ENCODE results near the gene SMDT1.

DNA sequence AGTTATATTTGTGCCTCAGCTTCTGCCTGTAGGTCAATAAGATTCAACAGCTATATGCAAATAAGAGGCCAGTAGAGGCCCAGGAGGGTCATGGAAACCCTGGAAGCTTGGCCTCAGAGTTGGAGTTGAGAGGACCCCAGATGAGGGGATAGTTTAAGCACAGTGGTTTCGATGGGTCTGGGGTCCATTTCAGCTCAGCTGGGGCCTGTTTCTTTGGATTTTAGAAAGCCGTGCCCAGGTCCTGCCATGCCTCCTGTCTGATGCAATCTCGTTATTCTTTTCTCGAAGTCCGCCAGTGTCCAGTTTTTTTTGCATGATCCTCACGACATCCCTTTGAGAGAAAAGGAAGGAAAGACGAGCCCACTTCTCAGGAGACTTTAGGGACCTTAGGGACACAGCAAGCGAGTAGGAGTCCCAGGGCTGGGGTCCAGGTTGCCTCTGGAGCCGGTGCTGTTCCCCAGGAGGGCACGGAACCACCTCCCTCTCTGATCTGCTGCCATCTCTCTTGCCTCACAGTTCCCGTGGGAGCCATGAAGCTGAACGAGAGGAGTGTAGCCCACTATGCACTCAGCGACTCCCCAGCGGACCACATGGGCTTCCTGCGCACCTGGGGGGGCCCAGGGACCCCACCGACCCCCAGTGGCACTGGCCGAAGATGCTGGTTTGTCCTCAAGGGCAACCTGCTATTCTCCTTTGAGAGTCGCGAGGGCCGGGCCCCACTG is 2.6 kb upstream of the SMDT1 start:
- TF ChIP-seq, protein P1, sequence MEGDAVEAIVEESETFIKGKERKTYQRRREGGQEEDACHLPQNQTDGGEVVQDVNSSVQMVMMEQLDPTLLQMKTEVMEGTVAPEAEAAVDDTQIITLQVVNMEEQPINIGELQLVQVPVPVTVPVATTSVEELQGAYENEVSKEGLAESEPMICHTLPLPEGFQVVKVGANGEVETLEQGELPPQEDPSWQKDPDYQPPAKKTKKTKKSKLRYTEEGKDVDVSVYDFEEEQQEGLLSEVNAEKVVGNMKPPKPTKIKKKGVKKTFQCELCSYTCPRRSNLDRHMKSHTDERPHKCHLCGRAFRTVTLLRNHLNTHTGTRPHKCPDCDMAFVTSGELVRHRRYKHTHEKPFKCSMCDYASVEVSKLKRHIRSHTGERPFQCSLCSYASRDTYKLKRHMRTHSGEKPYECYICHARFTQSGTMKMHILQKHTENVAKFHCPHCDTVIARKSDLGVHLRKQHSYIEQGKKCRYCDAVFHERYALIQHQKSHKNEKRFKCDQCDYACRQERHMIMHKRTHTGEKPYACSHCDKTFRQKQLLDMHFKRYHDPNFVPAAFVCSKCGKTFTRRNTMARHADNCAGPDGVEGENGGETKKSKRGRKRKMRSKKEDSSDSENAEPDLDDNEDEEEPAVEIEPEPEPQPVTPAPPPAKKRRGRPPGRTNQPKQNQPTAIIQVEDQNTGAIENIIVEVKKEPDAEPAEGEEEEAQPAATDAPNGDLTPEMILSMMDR (IDR thresholded peaks at IDR 0.05): no peak
- no peak for TF ChIP-seq EZH2 (IDR thresholded peaks at IDR 0.05; ENCODE audit: borderline replicate concordance, insufficient read depth, low read depth, low read length, poor library complexity, severe bottlenecking)
